Measurements from ENCODE around the gene NATD1.

DNA sequence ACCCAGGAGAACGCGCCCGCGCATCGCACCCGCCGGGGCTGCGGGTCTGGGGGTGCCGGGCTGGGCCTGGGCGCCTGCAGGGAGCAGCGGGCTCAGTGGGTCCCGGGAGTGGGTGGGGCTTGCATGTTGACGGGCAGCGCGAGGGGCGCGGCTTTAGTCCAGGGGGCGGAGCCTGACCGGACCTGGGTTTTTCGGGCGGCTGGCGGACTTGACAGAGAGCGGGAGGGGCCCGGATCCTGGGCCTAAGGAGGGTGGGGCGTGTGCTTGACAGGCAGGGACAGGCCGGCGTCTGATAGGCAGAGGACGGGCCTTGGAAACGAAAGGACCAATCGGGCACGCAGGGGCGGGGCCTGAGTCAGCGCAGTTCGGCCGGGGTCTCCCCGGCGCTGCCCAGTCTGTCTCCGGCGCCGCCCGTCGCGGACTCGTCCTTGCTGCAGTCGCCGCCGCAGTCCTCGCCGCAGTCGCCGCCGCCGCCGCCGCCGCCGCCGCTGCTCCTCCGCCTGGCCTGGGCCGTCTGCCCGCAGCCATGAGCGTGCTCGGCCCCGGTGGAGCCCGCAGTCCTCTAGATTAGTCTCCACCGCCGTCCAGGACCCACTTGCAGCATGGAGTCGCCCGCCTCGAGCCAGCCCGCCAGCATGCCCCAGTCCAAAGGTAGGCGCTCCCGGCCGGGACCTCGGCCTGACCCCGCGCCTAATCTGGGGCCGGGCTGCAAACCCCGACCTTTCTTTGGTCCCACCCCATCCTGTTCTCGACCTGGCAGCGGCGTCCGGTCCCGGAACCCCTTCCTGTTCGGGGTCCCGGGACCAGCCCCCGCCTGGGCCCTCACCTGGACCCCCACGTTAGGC is 31.3 kb upstream of the NATD1 start, which contains the start of gene MAP2K3:
- TF ChIP-seq, protein P1, sequence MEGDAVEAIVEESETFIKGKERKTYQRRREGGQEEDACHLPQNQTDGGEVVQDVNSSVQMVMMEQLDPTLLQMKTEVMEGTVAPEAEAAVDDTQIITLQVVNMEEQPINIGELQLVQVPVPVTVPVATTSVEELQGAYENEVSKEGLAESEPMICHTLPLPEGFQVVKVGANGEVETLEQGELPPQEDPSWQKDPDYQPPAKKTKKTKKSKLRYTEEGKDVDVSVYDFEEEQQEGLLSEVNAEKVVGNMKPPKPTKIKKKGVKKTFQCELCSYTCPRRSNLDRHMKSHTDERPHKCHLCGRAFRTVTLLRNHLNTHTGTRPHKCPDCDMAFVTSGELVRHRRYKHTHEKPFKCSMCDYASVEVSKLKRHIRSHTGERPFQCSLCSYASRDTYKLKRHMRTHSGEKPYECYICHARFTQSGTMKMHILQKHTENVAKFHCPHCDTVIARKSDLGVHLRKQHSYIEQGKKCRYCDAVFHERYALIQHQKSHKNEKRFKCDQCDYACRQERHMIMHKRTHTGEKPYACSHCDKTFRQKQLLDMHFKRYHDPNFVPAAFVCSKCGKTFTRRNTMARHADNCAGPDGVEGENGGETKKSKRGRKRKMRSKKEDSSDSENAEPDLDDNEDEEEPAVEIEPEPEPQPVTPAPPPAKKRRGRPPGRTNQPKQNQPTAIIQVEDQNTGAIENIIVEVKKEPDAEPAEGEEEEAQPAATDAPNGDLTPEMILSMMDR (conservative IDR thresholded peaks at IDR 0.05; ENCODE audit: low read depth in 2 of 2) = no peak
- peak; percentile 85 for TF ChIP-seq POLR2AphosphoS5 (IDR thresholded peaks at IDR 0.05; ENCODE audit: low read depth)
- TF ChIP-seq EZH2 (IDR thresholded peaks at IDR 0.05; ENCODE audit: low read depth, unreplicated experiment) = no peak

Measured in GM23338 (cell line).